Activated CD8-positive, alpha-beta T cell treated with anti-CD3 and anti-CD28 coated beads, Interleukin-2, amount 10 ng/mL, durations not matched to agents 7 days and 5 days (primary cell): Measurements from ENCODE around the gene CAMK2G. TPM values are rescaled to one million over a fixed set of nuclear protein-coding genes. Genes with fewer than 3 reads are reported as not detected.

Source experiments
- ATAC-seq: fragments of 150-1000 bp; cut with Tn5 transposase; one replicate; pipeline ENCODE4 v1.10.0; 2021; ENCODE audit warnings: moderate library complexity
- CTCF ChIA-PET: fragments of 350-600 bp; sonication (Branson Sonifier 250); formaldehyde crosslinking; loops from one replicate; lab custom pipeline; 2021; ENCODE audit warnings: antibody characterized with exemption; lab: Charles Lee
- POLR2A ChIA-PET: fragments of 350-600 bp; sonication (Branson Sonifier 250); formaldehyde crosslinking; loops from one replicate; lab custom pipeline; 2021; ENCODE audit warnings: antibody characterized with exemption; lab: Charles Lee
- DNase-seq: peaks from one replicate; pipeline ENCODE4 v3.0.0-alpha.2; 2020
- H3K27ac Mint-ChIP-seq: one replicate; pipeline ENCODE4 v1.8.0; 2021; ENCODE audit warnings: mild to moderate bottlenecking, mixed read lengths
- H3K27me3 Mint-ChIP-seq: one replicate; pipeline ENCODE4 v1.8.0; 2021; ENCODE audit warnings: low read depth, mixed read lengths
- H3K36me3 Mint-ChIP-seq: one replicate; pipeline ENCODE4 v1.8.0; 2021; ENCODE audit warnings: low read depth, mixed read lengths
- H3K4me1 Mint-ChIP-seq: one replicate; pipeline ENCODE4 v1.8.0; 2021; ENCODE audit warnings: low read depth, mixed read lengths
- H3K4me3 Mint-ChIP-seq: one replicate; pipeline ENCODE4 v1.8.0; 2021; ENCODE audit warnings: mild to moderate bottlenecking, mixed read lengths
- H3K9me3 Mint-ChIP-seq: one replicate; pipeline ENCODE4 v1.8.0; 2022; ENCODE audit warnings: mixed read lengths; ENCODE audit not compliant: insufficient read depth
- total RNA-seq, 2 experiments: library from RNA; stranded (reverse); gene quantifications; one replicate each; pipeline ENCODE4 v1.2.3, GENCODE V29; 2021

CAMK2G gene
- total RNA-seq, 2 experiments from 2014 or later = 43.2 to 48.4 TPM

GRCh38 chr10:73779539-73780197 lies 94.7 kb downstream of the CAMK2G start:
- peaks cover 52% of the 10 kb centered on the region for H3K4me1 Mint-ChIP-seq

GRCh38 chr10:73779018-73779417 lies 95.3 kb downstream of the CAMK2G start:
- ChIA-PET CTCF (interaction anchor here (0.6 to 10.3 kb wide), 3 partner anchors 9 to 1322 kb away, joined by 3 to 101 read pairs (median 3); a partner anchor contains a TSS), POLR2A (interaction anchor here (0.8 to 1.5 kb wide), 2 partner anchors 21 kb away, joined by 4 to 6 read pairs; no protein-coding TSS in a partner anchor)
- Mint-ChIP-seq H3K27me3 (no peaks in the 10 kb centered on the region), H3K4me3 (no peak overlapping the region), H3K36me3 (peaks cover 53% of the 10 kb centered on the region), H3K4me1 (peaks cover 50% of the 10 kb centered on the region), H3K27ac (no peak overlapping the region), H3K9me3 (no peaks in the 10 kb centered on the region)
- ATAC-seq (no peak), DNase-seq (no peak)

More at GRCh38 chr10:73779539-73780197, 94.7 kb downstream of the CAMK2G start:
- no peak for DNase-seq
- CTCF ChIA-PET = interaction anchor here (1.3 to 10.3 kb wide), 4 partner anchors 10 to 100 kb away, joined by 3 to 101 read pairs (median 4); a partner anchor contains a TSS
- ATAC-seq = no peak
- H3K27me3 Mint-ChIP-seq = no peaks in the 10 kb centered on the region
- H3K4me3 Mint-ChIP-seq = peak overlapping the region; percentile 46
- POLR2A ChIA-PET = interaction anchor here (2.7 kb wide), 1 partner anchor 10 kb away, joined by 16 read pairs; no protein-coding TSS in a partner anchor
- H3K36me3 Mint-ChIP-seq = peaks cover 48% of the 10 kb centered on the region
- no peaks in the 10 kb centered on the region for H3K9me3 Mint-ChIP-seq
- peak overlapping the region; percentile 62 for H3K27ac Mint-ChIP-seq

- H3K4me3 Mint-ChIP-seq = peak overlapping the region; percentile 94
- H3K4me1 Mint-ChIP-seq = peaks cover 50% of the 10 kb centered on the region
- peak overlapping the region; percentile 31 for H3K27ac Mint-ChIP-seq
- ChIA-PET CTCF (interaction anchor here (1.2 to 9.7 kb wide), 3 partner anchors 8 to 105 kb away, joined by 4 to 101 read pairs (median 32); partner anchors contain the start of genes CHCHD1 and ZSWIM8), POLR2A (no interaction called here)
- H3K36me3 Mint-ChIP-seq = peaks cover 68% of the 10 kb centered on the region
- no peaks in the 10 kb centered on the region for H3K9me3 Mint-ChIP-seq
- ATAC-seq = no peak
- DNase-seq = no peak
- H3K27me3 Mint-ChIP-seq = no peaks in the 10 kb centered on the region
Measured at GRCh38 chr10:73774637-73775036, 99.7 kb downstream of the CAMK2G start.

GRCh38 chr10:73773152-73773879 lies 101.0 kb downstream of the CAMK2G start:
- Mint-ChIP-seq H3K4me3 (peak overlapping the region; percentile 94), H3K27ac (peak overlapping the region; percentile 95), H3K27me3 (no peaks in the 10 kb centered on the region), H3K36me3 (peaks cover 74% of the 10 kb centered on the region), H3K4me1 (peaks cover 60% of the 10 kb centered on the region), H3K9me3 (no peaks in the 10 kb centered on the region)
- ATAC-seq (peak; percentile 4), DNase-seq (peak; percentile 43)
- CTCF ChIA-PET = interaction anchor here (1.1 to 9.7 kb wide), 8 partner anchors 10 to 106 kb away, joined by 3 to 101 read pairs (median 6); partner anchors contain the start of genes CHCHD1 and ZSWIM8
- POLR2A ChIA-PET = interaction anchor here (0.9 to 4.0 kb wide), 12 partner anchors 9 to 526 kb away, joined by 3 to 49 read pairs (median 14); partner anchors contain the start of genes CHCHD1, DNAJC9 and ZSWIM8

GRCh38 chr10:73772281-73773151 lies 101.8 kb downstream of the CAMK2G start:
- Mint-ChIP-seq H3K9me3 (no peaks in the 10 kb centered on the region), H3K27me3 (no peaks in the 10 kb centered on the region), H3K4me1 (peaks cover 64% of the 10 kb centered on the region), H3K4me3 (peak overlapping the region; percentile 94), H3K27ac (peak overlapping the region; percentile 95), H3K36me3 (peaks cover 79% of the 10 kb centered on the region)
- ChIA-PET CTCF (interaction anchor here (0.9 to 9.7 kb wide), 13 partner anchors 10 to 107 kb away, joined by 3 to 101 read pairs (median 4); partner anchors contain the start of genes CHCHD1, SEC24C and ZSWIM8), POLR2A (interaction anchor here (0.6 to 4.0 kb wide), 19 partner anchors 10 to 525 kb away, joined by 3 to 49 read pairs (median 4); partner anchors contain the start of genes CHCHD1, DNAJC9 and ZSWIM8)
- ATAC-seq (peak; percentile 77), DNase-seq (peak; percentile 87)

- POLR2A ChIA-PET = interaction anchor here (0.6 to 4.0 kb wide), 14 partner anchors 9 to 311 kb away, joined by 3 to 49 read pairs (median 10); partner anchors contain the start of genes CHCHD1 and ZSWIM8
- no peaks in the 10 kb centered on the region for H3K27me3 Mint-ChIP-seq
- ATAC-seq (peak; percentile 62), DNase-seq (peak; percentile 84)
- CTCF ChIA-PET = interaction anchor here (0.8 to 9.7 kb wide), 16 partner anchors 9 to 168 kb away, joined by 3 to 101 read pairs (median 4); partner anchors contain the start of genes CHCHD1, SEC24C and ZSWIM8
- H3K9me3 Mint-ChIP-seq = no peaks in the 10 kb centered on the region
- H3K4me3 Mint-ChIP-seq = peak overlapping the region; percentile 94
- H3K36me3 Mint-ChIP-seq = peaks cover 75% of the 10 kb centered on the region
- peak overlapping the region; percentile 95 for H3K27ac Mint-ChIP-seq
- peaks cover 61% of the 10 kb centered on the region for H3K4me1 Mint-ChIP-seq
Measured at GRCh38 chr10:73771722-73772280, 102.6 kb downstream of the CAMK2G start.

GRCh38 chr10:73769396-73769795 lies 105.0 kb downstream of the CAMK2G start:
- no peak overlapping the region for H3K4me3 Mint-ChIP-seq
- peak overlapping the region; percentile 76 for H3K27ac Mint-ChIP-seq
- H3K4me1 Mint-ChIP-seq = peaks cover 55% of the 10 kb centered on the region
- ChIA-PET POLR2A (interaction anchor here (1.3 to 3.1 kb wide), 2 partner anchors 12 to 35 kb away, joined by 4 to 16 read pairs; partner anchors contain the start of gene CHCHD1), CTCF (interaction anchor here (1.0 to 9.7 kb wide), 6 partner anchors 10 to 171 kb away, joined by 3 to 101 read pairs (median 6); partner anchors contain the start of genes CHCHD1 and ZSWIM8)
- no peak for ATAC-seq
- no peak for DNase-seq
- no peaks in the 10 kb centered on the region for H3K9me3 Mint-ChIP-seq
- H3K36me3 Mint-ChIP-seq = peaks cover 82% of the 10 kb centered on the region
- no peaks in the 10 kb centered on the region for H3K27me3 Mint-ChIP-seq

- no peaks in the 10 kb centered on the region for H3K9me3 Mint-ChIP-seq
- POLR2A ChIA-PET = interaction anchor here (0.7 to 3.1 kb wide), 3 partner anchors 12 to 42 kb away, joined by 3 to 16 read pairs (median 3); partner anchors contain the start of gene CHCHD1
Measured at GRCh38 chr10:73768881-73769280, 105.5 kb downstream of the CAMK2G start.

GRCh38 chr10:73765066-73765465 lies 109.3 kb downstream of the CAMK2G start:
- Mint-ChIP-seq H3K4me3 (no peak overlapping the region), H3K4me1 (peaks cover 45% of the 10 kb centered on the region), H3K27me3 (no peaks in the 10 kb centered on the region), H3K36me3 (peaks cover 84% of the 10 kb centered on the region), H3K27ac (no peak overlapping the region), H3K9me3 (no peaks in the 10 kb centered on the region)
- POLR2A ChIA-PET = no interaction called here
- CTCF ChIA-PET = interaction anchor here (0.6 to 9.7 kb wide), 4 partner anchors 10 to 129 kb away, joined by 3 to 101 read pairs (median 4); partner anchors contain the start of genes CHCHD1 and ZSWIM8
- DNase-seq = no peak
- no peak for ATAC-seq

More at GRCh38 chr10:73768881-73769280, 105.5 kb downstream of the CAMK2G start:
- CTCF ChIA-PET = interaction anchor here (0.7 to 9.7 kb wide), 6 partner anchors 10 to 172 kb away, joined by 3 to 101 read pairs (median 6); partner anchors contain the start of genes CHCHD1, SEC24C and ZSWIM8
- DNase-seq (peak; percentile 74), ATAC-seq (peak; percentile 10)
- peaks cover 53% of the 10 kb centered on the region for H3K4me1 Mint-ChIP-seq
- H3K27me3 Mint-ChIP-seq = no peaks in the 10 kb centered on the region
- peaks cover 80% of the 10 kb centered on the region for H3K36me3 Mint-ChIP-seq
- peak overlapping the region; percentile 76 for H3K27ac Mint-ChIP-seq
- H3K4me3 Mint-ChIP-seq = no peak overlapping the region

- Mint-ChIP-seq H3K27me3 (no peaks in the 10 kb centered on the region), H3K36me3 (peaks cover 79% of the 10 kb centered on the region), H3K4me1 (peaks cover 46% of the 10 kb centered on the region), H3K9me3 (no peaks in the 10 kb centered on the region), H3K4me3 (no peak overlapping the region), H3K27ac (no peak overlapping the region)
- DNase-seq (no peak), ATAC-seq (no peak)
- ChIA-PET POLR2A (interaction anchor here (1.0 to 2.3 kb wide), 2 partner anchors 9 to 20 kb away, joined by 3 to 14 read pairs; partner anchors contain the start of gene SEC24C), CTCF (interaction anchor here (1.5 to 2.0 kb wide), 2 partner anchors 9 to 18 kb away, joined by 3 to 12 read pairs; a partner anchor contains a TSS)
Measured at GRCh38 chr10:73763343-73763742, 111.0 kb downstream of the CAMK2G start.
